IPS-18a (cell line): Measurements from ENCODE around the gene SMPX.

ENCODE experiments used
- H3K27ac ChIP-seq: one replicate; pipeline ENCODE4 v1.5.1; 2013; ENCODE audit warnings: low read length
- H3K27me3 ChIP-seq: one replicate; pipeline ENCODE4 v1.6.1; 2013; ENCODE audit warnings: mild to moderate bottlenecking, low read length; ENCODE audit not compliant: control insufficient read depth, insufficient read depth
- H3K36me3 ChIP-seq: one replicate; pipeline ENCODE4 v1.6.1; 2013; ENCODE audit warnings: low read depth, low read length; ENCODE audit not compliant: control insufficient read depth
- H3K4me1 ChIP-seq: one replicate; pipeline ENCODE4 v1.6.1; 2013; ENCODE audit warnings: low read depth, low read length; ENCODE audit not compliant: control insufficient read depth
- H3K4me3 ChIP-seq: one replicate; pipeline ENCODE4 v1.5.1; 2013; ENCODE audit warnings: low read length
- H3K9ac ChIP-seq: one replicate; pipeline ENCODE4 v1.6.1; 2013; ENCODE audit warnings: mild to moderate bottlenecking, low read length, moderate library complexity
- H3K9me3 ChIP-seq: one replicate; pipeline ENCODE4 v1.6.1; 2013; ENCODE audit warnings: low read depth, low read length; ENCODE audit not compliant: control insufficient read depth

SMPX gene

DNA sequence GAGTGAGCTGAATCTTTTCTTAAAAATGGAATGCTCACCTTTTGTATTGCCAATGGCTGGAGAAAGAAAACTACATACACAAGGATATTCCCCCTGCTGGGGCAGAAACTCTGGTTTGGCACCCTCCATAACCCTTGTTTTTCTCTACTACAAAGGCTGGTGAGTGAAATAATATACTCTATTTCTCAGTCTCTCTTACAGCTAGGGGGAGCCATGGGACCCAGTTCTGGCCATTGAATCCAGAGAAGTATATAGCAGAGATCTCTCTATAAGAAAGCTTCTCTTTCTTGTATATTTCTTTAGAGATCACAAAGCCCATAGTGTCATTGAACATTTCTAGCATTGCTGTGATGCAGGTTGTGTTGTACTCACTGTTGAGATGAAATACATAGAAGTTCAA, 49.8 kb downstream of the SMPX start:
- Histone ChIP-seq H3K36me3 (no peaks in the 10 kb centered on the region), H3K4me3 (no peak overlapping the region), H3K9ac (no peak overlapping the region), H3K27me3 (no peaks in the 10 kb centered on the region), H3K9me3 (peaks cover 17% of the 10 kb centered on the region), H3K4me1 (no peaks in the 10 kb centered on the region), H3K27ac (no peak overlapping the region)

GRCh38 chrX:21705225-21705624, 52.7 kb downstream of the SMPX start:
- H3K4me3 ChIP-seq: no peak overlapping the region

DNA sequence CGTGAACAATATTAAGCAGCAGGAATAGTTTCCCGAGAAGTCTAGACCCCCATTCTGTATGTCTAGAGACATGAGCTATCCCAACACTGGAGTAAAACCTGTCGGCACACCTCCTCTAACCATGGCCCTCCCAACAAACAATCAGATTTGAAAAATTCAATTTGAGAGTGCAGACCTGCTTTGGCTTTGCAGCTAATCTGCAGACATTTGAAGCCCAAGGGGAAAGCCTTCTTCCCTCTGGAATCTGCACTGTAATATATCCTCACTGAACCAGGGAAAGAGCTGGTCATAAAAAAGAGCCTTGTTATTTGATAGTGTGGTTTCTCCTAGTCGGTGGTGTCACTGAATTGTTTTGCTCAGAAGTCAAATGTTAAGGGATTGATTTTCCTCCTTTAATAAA, 55.2 kb downstream of the SMPX start:
- H3K4me1 ChIP-seq: no peaks in the 10 kb centered on the region
- no peak overlapping the region for H3K4me3 ChIP-seq
- H3K27me3 ChIP-seq: no peaks in the 10 kb centered on the region
- no peak overlapping the region for H3K9ac ChIP-seq
- H3K36me3 ChIP-seq: no peaks in the 10 kb centered on the region
- H3K27ac ChIP-seq: no peak overlapping the region
- H3K9me3 ChIP-seq: peaks cover 14% of the 10 kb centered on the region

More at GRCh38 chrX:21705225-21705624, 52.7 kb downstream of the SMPX start:
- no peaks in the 10 kb centered on the region for H3K36me3 ChIP-seq
- H3K9me3 ChIP-seq: peaks cover 12% of the 10 kb centered on the region
- H3K27me3 ChIP-seq: no peaks in the 10 kb centered on the region
- H3K27ac ChIP-seq: no peak overlapping the region
- H3K4me1 ChIP-seq: no peaks in the 10 kb centered on the region
- no peak overlapping the region for H3K9ac ChIP-seq

- no peak overlapping the region for H3K27ac ChIP-seq
- no peaks in the 10 kb centered on the region for H3K4me1 ChIP-seq
- H3K9ac ChIP-seq: no peak overlapping the region
- H3K27me3 ChIP-seq: no peaks in the 10 kb centered on the region
- no peaks in the 10 kb centered on the region for H3K36me3 ChIP-seq
- H3K9me3 ChIP-seq: peaks cover 12% of the 10 kb centered on the region
- no peak overlapping the region for H3K4me3 ChIP-seq
Measured at GRCh38 chrX:21700967-21701366, 56.9 kb downstream of the SMPX start.

GRCh38 chrX:21700275-21700674, 57.6 kb downstream of the SMPX start:
- Histone ChIP-seq H3K36me3 (no peaks in the 10 kb centered on the region), H3K9ac (no peak overlapping the region), H3K4me3 (no peak overlapping the region), H3K4me1 (no peaks in the 10 kb centered on the region), H3K27ac (no peak overlapping the region), H3K27me3 (no peaks in the 10 kb centered on the region), H3K9me3 (peaks cover 12% of the 10 kb centered on the region)

- H3K27me3 ChIP-seq: no peaks in the 10 kb centered on the region
- no peak overlapping the region for H3K27ac ChIP-seq
- H3K9me3 ChIP-seq: peaks cover 12% of the 10 kb centered on the region
- H3K9ac ChIP-seq: no peak overlapping the region
- no peak overlapping the region for H3K4me3 ChIP-seq
- no peaks in the 10 kb centered on the region for H3K36me3 ChIP-seq
- no peaks in the 10 kb centered on the region for H3K4me1 ChIP-seq
Measured at GRCh38 chrX:21699136-21699535, 58.8 kb downstream of the SMPX start.

- Histone ChIP-seq H3K36me3 (no peaks in the 10 kb centered on the region), H3K9ac (no peak overlapping the region), H3K27me3 (no peaks in the 10 kb centered on the region), H3K9me3 (peaks cover 12% of the 10 kb centered on the region), H3K4me1 (no peaks in the 10 kb centered on the region), H3K27ac (no peak overlapping the region), H3K4me3 (no peak overlapping the region)
Measured at GRCh38 chrX:21698272-21698671, 59.6 kb downstream of the SMPX start.

- Histone ChIP-seq H3K27me3 (no peaks in the 10 kb centered on the region), H3K27ac (no peak overlapping the region), H3K4me3 (no peak overlapping the region), H3K36me3 (no peaks in the 10 kb centered on the region), H3K9ac (no peak overlapping the region), H3K9me3 (peaks cover 28% of the 10 kb centered on the region), H3K4me1 (no peaks in the 10 kb centered on the region)
Measured at GRCh38 chrX:21691512-21692018, 66.4 kb downstream of the SMPX start.

GRCh38 chrX:21683941-21684340, 74.0 kb downstream of the SMPX start:
- H3K27ac ChIP-seq: no peak overlapping the region
- no peaks in the 10 kb centered on the region for H3K36me3 ChIP-seq
- no peaks in the 10 kb centered on the region for H3K4me1 ChIP-seq
- no peaks in the 10 kb centered on the region for H3K27me3 ChIP-seq
- peaks cover 13% of the 10 kb centered on the region for H3K9me3 ChIP-seq
- H3K4me3 ChIP-seq: no peak overlapping the region
- H3K9ac ChIP-seq: no peak overlapping the region

- Histone ChIP-seq H3K36me3 (no peaks in the 10 kb centered on the region), H3K9me3 (peaks cover 11% of the 10 kb centered on the region), H3K27ac (no peak overlapping the region), H3K9ac (no peak overlapping the region), H3K27me3 (no peaks in the 10 kb centered on the region), H3K4me3 (no peak overlapping the region), H3K4me1 (peaks cover 6% of the 10 kb centered on the region)
Measured at GRCh38 chrX:21678048-21678612, 79.8 kb downstream of the SMPX start.

GRCh38 chrX:21675931-21676330, 82.0 kb downstream of the SMPX start:
- H3K27me3 ChIP-seq: no peaks in the 10 kb centered on the region
- peaks cover 6% of the 10 kb centered on the region for H3K4me1 ChIP-seq
- no peak overlapping the region for H3K27ac ChIP-seq
- no peak overlapping the region for H3K4me3 ChIP-seq
- H3K9ac ChIP-seq: no peak overlapping the region
- no peaks in the 10 kb centered on the region for H3K36me3 ChIP-seq
- H3K9me3 ChIP-seq: peaks cover 11% of the 10 kb centered on the region

GRCh38 chrX:21674430-21675186, 83.3 kb downstream of the SMPX start:
- H3K36me3 ChIP-seq: no peaks in the 10 kb centered on the region
- H3K27ac ChIP-seq: no peak overlapping the region
- no peaks in the 10 kb centered on the region for H3K27me3 ChIP-seq
- no peak overlapping the region for H3K9ac ChIP-seq
- H3K4me3 ChIP-seq: no peak overlapping the region
- peaks cover 8% of the 10 kb centered on the region for H3K9me3 ChIP-seq
- H3K4me1 ChIP-seq: peaks cover 6% of the 10 kb centered on the region
